ENCODE data around the gene DIP2B.

GRCh38 chr12:50788561-50788960 is 283.8 kb downstream of the DIP2B start:
- TF ChIP-seq CTCF (IDR thresholded peaks at IDR 0.05) (no peak), EP300 (IDR thresholded peaks at IDR 0.05) (no peak), POLR2A (IDR thresholded peaks at IDR 0.05) (no peak)
